HG03575 (cell line): Measurements from ENCODE around the gene AP3S2.
"Not testable (repeated sequence)": the region's sequence is repeated elsewhere in the genome, so short reads cannot be mapped to it uniquely, and the experiment has no call there.

Source experiments
- ATAC-seq: cut with Tn5 transposase; IDR thresholded peaks from one replicate; pipeline ENCODE4 v1.9.1; 2021; ENCODE audit not compliant: unreplicated experiment, insufficient number of reproducible peaks, low FRiP score; ENCODE audit errors: extremely low read depth

AP3S2 gene

DNA sequence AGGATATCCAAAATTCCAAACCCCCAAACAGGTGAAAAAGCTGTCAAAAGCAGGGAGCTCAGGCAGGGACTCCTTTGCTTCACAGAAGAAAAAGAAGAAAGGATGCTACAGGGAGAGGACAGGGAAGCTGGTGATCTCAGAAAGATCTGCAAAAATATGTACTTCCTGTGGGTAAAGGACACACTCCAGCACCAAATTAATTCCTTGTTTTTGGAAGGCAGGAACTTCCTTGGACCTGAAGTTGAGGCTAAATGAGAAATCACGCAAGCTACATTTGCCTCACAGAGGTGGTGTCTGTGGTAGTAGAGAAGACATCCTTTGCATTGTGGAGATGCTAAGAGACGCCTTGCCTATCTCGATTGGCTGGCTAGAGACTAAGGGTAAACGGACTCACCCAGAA, 52.5 kb downstream of the AP3S2 start:
- no peak for ATAC-seq

DNA sequence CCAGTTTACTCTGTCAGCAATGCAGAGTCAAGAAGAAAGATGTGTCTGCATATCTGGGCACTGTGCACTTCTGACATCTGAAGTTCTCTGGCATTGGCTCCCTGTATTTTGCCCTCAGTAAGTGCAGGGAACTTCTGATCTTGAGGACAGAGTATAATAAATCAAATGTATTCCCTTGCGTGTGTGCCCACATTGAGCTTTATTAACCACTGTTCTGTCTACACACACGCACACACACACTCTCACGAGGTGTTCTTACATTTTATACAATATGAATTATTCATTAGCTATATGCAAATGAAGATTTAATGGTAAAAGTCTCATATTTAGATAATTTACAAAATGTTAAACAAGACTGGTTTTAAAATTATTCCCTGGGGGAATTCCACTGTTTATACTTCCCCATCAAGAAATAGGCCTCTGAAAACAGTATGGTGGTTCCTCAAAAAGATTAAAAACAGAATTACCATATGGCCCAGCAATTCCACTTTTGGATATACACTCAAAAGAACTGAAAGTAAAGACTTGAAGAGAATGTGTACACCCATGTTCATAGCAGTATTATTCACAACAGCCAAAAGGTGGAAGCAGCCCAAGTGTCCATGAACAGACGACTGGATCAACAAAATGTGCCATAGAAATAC, 54.5 kb downstream of the AP3S2 start:
- no peak for ATAC-seq

DNA sequence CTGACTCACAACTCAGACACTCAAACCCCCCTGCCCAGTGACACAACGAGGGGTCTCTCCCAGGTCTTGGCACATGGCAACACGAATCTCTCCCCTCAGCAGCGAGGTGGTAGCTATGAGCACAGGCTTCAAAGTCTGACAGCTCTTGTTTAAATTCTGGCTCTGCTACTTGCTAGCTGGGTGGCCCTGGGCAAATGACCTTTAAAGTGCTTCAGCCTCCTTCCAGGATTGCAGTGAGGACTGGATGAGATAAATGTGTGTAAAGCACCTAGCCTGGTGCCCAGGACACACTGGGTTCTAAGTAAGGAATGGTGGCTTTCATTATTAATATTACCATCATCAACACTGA, 56.0 kb downstream of the AP3S2 start:
- ATAC-seq, result no peak

DNA sequence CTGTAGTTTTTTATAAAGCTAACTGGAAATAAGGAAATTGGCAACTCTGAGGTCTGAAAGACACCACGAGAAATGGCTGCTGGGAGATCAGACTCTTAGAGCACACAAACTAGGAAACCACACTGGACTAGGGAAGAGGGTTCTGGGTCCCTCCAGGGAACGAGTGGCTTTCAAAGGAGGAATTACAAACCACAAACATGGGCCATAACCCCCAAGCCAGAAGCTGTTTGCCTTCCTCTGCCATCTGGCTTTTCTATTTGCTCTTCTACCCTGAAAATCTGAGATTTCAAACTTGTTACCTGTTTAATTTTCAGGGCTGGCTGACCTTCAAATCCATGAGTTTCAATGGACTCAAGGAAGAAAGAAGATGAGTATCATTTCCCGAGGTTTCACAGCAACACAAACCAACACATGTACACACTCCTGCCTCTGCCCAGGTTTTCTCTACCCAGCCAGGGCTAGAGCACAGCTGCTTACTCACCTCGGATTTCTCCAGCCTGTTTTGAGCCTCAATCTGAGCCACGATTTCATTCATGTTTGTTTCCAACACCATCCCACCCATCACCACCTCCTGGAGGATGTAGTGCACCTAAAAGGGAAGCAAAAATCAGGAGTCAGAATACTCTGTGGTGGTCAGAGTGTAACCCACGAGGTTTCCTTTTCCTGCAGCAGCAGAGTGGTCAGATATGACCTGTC, 56.5 kb downstream of the AP3S2 start:
- ATAC-seq, result no peak

DNA sequence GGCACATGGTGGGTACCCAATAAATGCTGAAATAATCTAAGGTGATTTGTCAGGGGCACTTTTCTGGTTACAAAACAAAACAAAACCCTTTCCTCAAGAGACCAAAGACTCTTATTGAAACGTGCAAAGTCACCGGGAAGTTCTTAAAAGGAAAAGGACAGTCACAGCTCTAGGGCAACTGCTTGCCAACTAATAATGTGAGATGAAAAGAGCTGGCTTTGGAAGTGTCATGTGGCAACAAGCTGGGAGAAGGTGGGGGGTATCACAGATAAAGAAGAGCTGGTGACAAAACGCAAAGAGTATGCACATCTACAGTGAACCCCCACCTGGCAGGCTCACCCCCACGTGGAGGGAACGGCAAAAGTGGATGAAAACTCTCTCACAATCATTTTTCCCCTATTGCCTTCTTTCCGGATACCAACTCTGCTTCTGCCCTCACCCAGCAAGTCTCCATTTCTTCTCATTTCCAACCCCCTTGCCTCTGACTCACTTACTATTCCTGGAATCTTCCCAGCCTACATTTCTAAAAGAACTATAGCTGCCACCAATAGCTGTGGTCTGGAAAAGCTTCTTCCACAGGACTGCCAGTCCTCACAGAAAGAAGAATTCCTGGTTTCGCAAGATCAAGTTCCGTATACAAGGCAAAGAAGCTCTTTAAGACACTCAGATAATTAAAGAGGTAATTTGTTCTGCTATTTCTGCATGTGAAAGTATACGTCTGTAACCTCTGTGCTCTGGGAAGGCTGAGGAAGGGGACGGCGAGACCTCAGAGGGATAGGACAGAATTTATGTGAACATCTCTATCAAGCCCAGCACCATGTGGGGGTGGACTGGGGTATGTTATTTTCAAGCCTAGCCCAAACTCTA, 57.3 kb downstream of the AP3S2 start:
- ATAC-seq, result no peak

DNA sequence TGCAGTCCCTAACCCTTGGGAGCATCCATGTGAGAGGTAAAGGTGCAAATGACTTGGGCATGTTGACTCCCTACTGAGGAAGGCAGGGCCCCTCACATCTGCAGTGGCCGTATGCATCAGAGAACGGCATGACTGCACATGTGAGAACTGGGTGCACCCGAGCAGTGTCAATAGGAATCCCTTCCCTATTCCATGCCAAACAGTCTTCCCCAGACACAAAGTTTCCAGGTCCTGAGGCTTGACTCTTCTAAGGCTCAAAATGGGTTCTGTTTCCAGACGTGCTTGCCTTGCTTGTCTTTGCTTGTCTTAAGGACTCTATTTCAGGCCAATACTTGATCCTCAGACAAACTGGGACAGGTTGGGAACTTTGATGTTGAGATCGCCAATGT, 58.6 kb downstream of the AP3S2 start:
- no peak for ATAC-seq

DNA sequence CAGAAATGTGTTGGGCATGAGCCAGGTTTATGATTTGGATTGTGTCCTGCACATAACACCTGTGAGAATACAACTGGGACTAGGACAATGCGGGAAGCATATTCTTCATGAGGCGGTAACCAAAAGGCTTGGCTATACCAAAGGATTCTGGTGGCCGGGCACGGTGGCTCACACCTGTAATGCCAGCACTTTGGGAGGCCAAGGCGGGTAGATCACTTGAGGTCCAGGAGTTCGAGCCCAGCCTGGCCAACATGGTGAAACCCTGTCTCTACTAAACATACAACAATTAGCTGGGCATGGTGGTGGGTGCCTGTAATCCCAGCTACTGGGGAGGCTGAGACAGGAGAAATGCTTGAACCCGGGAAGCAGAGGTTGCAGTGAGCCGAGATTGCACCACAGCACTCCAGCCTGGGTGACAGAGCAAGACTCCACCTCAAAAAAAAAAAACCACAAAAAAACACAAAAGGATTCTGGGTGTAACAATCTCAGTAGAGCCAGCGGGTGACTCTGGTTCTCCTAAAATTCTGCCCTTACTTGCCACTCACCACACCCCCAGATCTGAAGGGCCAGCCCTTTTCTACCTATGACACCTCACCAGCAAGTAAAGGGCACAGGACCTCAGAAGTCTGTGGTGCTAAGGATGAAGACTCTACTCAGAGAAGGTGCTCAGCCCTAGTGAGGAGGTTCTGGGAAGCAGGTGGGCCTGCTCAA, 59.2 kb downstream of the AP3S2 start:
- ATAC-seq, result not testable (repeated sequence)

DNA sequence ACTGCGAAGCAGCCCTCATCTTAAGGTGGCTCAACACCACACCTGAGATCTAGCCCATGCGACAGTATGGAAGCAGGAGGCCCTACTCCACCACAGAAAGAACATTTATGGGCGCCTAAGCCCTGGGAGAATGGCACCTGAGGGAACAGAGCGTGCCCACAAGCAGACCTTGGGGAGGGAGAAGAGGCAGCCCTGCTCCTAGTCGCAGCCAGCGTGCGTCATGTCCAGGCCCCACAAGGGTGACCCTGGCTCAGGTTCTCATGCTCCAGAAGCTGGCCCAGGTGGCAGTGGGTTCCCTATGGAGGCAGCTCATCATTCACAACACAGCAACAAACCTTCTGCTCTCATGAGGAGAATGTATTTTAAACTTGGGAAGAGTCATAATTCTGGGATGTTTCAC, 59.8 kb downstream of the AP3S2 start:
- ATAC-seq, result no peak

DNA sequence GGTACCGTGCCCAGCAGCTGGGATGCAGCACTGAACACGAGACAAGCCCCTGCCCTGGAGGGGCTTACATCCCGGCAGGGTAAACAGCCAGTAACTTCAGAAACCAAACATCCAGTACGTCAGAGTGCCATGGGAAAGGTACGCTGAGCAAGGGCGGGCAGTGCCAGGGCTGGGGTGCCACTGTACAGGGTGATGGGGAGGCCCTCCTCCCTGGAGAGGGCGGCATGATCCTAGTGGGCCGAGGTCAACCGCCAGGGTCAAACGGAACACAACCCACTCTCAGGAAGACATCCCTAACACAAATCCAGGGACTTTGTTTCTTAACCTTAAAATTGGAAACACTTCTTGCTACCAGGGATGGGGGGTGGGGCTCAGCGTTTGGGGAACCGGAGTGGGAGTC, 63.2 kb downstream of the AP3S2 start:
- ATAC-seq, result no peak

DNA sequence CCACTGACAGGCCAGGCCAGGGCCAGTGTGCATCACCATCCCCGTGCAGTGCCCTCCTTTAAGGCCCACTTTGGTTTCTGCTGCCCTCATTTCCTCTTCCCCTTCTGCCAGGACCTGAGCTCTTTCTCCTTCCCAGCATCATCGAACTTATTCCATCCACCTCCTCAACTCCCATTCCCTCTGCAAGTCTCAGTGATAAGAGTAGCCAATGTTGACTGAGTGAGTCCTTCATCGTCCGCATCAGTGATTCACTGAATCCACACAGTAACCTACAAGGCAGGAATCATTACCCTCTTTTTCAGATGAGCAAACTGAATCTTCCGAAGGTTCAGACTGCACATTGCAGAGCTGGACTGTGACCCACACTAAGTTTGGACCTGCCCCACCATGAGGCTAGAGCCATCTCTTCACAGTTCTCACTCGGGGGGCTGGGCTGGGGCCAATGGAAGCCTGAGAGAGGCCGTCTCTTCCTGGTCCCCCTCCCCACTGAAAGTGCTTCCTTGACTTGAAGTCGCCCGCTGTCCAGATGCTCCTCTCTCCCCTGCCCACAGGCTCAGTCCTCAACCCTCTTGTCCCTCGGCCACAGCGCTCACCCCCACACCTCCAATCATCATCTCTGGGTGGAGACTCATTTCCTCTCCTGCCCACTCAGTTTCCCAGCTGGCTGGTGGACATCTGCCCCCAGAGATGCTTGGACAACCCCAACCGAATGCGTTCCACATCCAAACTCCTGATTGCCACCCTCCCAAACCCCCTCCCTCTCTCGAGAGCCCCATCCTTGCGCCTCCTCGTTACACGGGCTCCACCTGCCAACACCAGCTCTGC, 64.0 kb downstream of the AP3S2 start:
- ATAC-seq, result no peak

DNA sequence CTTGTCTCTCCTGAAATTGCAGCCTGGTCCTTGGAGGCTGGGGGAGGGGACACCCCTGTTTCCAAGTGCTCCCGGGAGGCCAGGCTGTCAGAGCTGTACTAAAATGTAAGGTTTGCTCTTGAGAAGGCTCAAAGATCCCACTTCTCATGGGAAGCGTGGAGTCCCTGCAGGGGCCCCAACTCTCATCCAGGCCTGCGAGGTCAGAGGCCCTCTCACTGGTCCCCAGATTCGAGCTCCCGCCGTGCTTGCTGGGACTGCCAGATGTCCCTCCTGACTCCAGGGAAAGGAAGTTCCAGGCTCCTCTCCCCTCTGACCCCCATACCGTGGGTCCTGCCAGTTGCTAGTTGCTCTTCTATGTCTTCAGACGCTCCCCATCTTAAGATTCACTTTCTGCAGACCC, 64.6 kb downstream of the AP3S2 start:
- no peak for ATAC-seq

DNA sequence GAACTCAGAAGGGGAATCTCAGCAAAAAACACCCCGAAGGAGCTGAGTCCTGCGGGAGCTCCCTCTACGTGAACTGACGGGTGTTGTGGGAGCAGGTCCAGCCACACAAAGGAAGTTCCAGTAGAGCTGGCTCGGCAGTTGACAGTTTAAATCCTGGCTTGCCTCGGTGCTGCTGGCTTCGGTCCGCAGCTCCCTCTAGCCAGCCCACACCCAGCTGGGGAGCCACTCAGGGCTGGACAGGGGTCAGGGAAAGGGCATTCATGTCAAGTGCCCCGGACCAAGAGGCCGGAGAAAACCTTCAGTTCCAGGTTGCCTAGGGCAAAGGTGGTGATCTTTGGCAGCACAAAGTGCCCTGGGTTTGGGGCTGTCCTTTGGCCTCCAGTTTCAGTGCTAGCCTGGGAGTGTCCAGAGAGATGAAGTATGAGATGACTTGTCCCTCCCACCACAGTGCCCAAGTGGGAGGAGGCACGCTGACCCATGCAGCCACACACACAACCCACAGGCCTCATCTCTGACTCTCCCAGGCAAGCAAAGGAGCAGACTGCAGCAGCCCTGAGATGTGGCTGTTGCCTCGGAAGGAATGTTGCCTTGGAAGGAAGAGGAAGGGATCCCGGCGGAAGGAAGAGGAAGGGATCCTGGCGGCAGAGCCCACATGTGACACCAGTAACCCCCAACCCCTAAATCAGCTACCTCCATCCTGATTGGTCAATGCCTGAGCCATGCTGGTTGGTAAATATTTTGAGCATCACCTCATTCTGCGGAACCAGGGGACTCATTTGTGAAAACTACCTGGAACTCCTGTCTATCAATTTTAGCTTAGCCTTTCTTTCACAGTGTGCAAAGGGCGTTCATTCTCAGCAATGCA, 65.3 kb downstream of the AP3S2 start:
- ATAC-seq, result no peak

DNA sequence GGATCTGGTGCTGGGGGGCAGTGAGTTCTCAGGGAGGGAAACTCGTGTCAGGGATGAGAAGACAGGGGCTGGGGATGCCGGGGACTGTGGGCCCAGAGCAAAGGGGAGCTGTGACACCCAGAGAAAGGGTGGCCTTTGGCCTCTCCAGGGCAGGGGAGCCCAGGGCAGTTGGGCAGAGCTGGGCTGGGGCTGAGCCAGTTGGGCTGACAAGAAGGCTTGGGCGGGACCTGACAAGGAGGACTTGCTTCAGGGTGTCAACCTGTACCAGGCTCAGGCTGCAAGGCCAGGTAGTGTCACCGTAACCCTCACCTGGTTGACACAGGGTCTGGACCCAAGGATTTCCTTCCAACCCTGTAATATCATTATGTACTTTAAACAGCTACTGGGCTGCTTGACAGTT, 66.0 kb downstream of the AP3S2 start:
- no peak for ATAC-seq

DNA sequence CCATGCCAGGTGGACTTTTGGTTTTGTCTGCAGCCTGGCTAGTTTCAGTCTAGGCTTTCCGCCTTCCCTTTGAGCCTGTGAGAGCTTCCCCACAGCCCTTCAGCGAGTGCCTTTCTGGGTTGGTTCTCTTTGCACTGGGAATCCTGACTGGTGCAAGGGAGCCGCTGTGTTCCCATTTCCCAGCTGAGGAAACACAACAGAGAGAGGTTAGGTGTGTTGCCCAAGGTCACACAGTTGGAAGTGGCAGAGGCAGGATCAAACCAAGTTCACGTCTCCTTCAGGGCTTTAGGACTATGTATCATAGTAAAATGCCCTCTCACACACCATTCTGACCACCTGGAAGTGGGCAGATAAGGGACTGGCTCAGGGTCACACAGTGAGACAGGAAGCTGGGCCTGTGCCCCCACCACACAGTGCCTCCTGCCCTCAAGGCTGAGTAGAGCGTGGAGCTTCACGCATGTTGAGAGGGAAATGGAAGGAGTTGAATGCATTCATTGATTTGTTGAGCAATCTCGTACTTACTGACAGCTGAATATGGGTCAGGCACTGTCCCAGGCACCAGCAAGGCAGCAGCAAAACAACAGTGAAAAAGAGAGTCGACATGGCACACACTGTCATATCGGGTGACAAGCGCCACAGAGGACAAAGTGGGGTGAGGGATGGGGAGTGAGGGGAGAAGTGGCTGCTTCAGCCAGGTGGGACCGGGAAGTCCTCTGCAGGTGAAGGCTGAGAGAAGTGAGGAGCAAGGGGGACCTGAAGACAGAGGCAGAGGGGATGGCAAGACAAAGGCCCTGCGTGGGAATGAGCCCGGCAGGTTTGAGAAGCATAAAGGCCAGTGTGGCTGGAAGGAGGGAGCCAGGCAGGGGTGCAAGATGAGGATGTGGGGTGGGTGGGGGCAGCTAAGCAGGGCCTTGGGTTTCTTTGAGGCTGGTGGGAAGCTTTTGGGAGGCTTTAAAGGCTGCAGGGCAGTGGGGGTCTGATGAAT, 66.8 kb downstream of the AP3S2 start:
- no peak for ATAC-seq

DNA sequence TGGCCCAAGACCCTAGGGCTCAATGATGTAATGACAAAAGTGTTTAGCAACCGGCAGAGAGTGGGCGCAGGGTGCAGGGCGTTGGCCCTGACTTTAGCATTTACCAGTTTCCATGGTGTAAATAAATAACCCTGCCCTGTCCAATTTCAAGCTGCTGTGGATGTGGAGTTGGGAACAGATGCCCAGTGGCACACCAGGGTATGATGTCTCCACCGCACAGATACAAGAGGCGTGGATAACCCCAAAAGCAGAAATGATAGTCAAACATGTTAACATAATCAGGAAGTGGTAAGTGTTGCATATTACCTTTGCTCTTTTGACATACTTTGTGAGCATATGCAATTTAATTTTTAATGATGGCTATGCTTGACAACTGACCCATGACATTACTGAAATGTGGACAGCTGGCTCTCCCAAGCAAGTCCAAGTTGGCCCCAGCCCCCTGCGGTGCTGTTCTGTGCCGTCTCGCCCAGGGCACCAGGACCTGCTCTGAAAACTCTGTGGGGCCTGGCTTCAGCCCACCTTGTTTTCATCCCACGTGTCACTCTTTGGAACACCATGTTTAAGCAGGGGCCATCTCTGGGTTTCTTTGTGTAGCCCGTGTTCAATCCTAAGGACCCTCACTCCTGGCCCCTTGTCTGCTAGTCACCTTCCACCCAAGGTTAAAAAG, 68.4 kb downstream of the AP3S2 start:
- no peak for ATAC-seq

DNA sequence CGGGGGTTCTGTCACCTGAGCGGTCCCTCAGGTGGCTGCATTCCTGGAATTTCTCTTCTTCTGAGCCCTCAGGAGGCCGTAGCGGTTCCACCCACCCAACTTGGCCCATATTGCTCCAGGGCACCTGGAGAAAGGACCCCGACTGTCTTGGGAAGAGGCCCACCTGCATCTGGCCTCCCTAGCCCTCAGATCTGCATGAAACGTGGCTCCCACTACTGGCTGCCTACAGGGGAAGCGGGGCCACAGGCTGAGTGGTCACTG, 69.3 kb downstream of the AP3S2 start:
- ATAC-seq, result no peak
